HG03060 (cell line): ENCODE measurements around the gene KRI1.
"Not testable (repeated sequence)": the region's sequence is repeated elsewhere in the genome, so short reads cannot be mapped to it uniquely, and the experiment has no call there.

Experiments used
- ATAC-seq: cut with Tn5 transposase; IDR thresholded peaks from one replicate; pipeline ENCODE4 v1.9.1; 2021; ENCODE audit warnings: low read depth, moderate number of reproducible peaks; ENCODE audit not compliant: unreplicated experiment

KRI1 gene

DNA sequence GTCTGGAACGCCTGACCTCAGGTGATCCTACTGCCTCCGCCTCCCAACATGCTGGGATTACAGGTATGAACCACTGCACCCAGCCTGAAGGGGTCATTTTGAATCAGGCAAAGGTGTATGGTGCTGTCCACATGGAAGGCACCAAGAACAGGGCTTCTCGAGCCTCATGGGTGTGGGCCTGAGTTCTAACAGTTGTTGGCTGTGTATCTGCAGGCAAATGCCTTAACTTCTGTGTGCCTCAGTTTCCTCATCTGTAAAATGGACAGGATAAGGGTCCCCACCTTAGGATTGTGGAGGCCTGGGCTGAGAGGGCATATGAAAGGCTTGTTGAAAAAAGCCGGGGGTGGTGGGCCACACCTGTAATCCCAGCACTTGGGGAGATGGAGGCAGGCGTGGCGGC lies 12.1 kb upstream of the KRI1 start:
- no peak for ATAC-seq

DNA sequence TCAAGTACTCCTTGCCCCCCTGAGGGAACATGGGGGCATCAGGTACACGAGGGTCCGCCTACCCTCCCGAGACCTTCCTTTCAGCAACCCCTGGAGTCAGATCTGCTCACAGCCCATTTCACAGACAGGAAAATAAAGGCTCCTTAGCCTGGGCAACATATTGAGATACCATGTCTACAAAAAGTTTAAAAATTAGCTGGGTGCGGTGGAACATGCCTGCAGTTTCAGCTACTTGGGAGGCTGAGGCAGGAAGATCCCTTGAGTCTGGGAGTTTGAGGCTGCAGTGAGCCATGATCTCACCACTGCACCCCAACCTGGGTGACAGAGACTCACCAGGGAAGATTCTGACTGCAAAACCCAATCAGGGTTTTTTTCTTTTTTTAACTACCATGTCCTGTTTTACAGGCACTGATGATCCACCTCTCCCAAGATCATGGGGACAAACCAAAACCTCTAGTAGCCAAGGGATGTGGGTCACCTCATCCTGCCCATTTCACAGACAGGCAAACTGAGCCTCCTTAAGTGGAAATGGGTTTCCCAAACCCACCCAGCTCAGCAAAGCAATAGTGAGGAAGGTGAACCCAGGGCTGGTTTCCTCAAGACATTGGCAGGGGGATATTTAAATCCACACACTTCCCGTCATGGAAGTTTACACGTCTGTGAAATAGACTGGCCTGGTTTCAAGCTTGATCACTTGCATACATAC lies 9.4 kb upstream of the KRI1 start:
- no peak for ATAC-seq

DNA sequence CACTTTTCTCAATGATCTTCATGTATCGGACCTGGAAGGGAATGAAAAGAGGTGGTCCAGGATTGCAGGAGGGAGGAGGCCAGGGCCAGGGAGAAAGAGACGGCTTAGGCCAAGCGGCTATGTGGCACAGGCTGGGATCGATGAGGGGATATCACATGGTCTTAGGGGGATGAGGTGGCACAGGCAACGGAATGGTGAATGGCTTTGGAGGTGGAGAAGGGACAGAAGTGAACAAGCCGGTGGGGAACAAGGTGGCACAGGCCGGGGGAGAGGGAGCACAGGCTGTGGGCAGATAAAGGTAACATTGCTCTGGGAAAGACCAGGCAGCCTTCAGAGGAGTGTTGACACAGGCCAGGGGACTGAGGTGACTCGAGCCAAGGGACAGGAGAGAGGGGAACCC lies 8.7 kb upstream of the KRI1 start:
- ATAC-seq = no peak

DNA sequence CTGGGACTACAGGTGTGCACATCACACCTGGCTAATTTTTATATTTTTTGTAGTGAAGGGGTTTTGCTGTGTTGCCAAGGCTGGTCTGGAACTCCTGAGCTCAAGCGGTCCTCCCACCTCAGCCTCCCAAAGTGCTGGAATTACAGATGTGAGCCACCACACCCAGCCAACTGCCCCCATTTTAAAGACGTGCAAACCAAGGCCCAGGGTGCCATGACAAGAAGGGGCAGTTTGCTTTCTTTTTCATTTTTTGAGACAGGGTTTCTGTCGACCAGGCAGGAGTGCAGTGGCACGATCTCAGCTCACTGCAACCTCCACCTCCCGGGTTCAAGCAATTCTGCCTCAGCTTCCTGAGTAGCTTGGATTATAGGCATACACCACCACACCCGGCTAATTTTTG lies 8.0 kb upstream of the KRI1 start:
- ATAC-seq = not testable (repeated sequence)

DNA sequence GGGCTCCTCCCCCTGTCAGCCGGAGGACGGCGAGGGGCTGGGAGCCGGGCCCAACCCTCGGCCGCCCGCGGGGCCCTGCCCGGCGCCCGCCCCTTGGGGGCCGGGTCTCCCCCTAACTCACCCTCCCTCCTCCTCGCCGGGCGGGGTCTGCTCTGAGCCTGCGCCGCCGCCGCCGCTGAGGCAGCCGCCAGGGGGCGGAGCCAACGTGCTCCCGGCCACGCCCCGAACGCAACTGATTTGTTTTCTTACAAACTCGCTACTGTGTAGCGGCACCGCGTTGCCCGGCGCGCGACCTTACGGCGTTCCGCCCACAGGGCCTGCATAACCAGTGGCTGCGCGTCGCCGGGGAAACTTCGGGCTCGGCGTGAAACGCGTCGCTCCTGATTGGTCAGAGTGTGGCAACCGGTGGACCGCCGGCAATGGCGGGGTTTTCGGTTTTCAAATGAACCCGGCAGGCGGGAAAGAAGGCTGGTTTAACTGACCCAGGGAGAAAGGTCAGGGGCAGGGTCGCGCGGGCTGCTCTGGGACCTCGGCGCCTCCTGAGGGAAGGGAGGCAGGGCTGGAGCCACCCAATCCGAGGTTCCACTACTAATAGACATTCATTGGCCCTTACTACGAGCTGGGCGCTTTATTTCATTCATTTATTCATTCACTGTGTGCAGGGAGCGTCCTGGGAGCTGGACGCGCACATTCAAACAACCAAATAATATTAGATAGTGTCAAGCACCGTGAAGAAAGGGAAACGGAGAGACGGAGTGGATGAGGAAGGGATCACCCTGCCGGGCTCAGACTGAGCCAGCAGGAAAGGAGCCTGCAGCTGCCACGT lies 3.2 kb upstream of the KRI1 start, which contains the start of gene CDKN2D:
TSS of gene CDKN2D (minus strand) at position 154 of the 826 bp plus-strand sequence. CDS start 326 bp downstream, outside the sequence.
- ATAC-seq = peak; percentile 63

DNA sequence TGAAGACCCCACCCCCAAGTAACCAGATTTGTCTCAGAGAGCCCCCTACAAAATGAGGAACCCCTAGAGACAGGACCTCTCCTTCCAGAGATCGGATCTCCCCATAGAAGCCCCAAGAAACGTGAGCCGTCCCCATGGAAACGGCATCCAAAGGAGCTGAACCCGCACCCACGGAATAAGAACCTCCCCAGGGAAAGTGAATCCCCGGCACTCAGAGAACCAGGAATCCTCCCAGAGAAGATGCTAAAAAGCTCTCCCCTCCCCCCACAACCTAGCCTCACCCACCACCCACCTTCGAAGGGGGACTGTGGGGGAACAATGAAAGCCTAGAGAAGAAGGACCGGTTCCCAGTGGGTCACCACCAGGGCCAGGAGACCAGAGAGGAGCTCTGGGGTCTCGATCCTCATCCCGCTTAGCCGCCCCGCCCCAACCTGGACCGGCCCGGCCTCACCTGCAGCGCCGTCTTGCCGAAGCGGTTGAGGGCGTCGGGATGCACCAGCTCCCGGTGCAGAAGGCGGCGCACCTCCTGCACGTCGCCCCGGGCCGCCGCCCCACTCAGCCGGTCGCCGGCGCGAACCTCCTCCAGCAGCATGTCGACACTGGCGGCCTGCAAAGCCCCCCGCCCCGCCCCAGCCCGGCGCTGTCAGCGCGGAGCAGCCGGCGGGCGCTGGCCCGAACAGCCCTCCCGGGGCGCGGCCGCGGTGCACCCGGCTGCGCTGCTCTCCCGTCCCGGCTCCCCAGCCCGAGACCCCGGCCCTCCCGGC lies 2.4 kb upstream of the KRI1 start:
- ATAC-seq = no peak

DNA sequence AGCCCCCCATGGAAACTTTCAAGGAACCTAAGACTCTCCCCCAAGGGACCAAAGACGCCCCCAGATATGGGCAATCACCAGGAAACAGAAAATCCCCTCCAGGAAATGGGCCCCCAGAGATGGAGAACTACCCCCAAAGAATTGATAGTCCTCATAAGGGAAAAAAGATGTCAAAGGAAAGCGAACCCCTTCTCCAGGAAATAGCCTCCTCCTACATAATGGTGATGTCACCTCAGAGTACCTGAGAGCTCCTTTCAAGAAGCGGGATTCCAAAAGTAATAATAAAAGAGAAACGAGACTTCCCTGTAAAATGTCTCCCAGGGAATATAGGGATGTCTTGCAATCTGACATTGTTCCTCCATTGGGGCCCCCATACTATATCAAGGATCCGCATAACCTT lies 1.8 kb upstream of the KRI1 start:
- no peak for ATAC-seq

DNA sequence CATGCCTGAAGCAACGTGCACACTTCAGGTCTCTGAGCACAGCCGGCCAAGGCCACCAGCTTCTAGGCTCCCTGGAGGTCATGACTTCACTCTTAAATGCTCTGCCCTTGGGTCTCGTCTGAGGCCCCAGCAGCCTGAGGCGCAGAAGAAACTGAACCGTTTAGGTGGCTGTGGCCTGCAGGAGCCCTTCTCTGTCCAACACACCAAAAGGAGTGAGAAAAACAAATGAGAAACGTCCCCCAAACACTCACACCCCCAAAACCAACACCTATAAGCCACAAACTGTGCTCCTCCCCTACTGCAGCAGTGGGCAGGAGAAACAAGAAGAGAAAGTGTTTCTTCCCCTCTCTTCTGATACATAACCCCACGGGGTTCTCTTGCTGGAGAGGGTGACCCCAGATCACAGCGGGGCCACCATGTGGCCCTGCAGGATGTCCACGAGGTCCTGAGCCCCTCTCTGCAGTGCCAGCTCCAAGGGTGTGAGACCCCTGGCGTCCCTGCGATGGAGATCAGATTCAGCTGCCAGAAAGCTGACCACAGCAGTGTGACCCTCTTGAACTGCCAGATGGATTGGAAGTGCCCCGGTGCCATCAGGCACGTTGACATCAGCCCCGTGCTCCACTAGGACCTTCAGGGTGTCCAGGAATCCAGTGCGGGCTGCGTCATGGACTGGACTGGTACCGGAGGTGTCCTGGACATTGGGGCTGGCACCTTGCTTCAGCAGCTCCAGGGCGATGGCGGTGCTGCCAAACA lies 1.0 kb upstream of the KRI1 start:
- ATAC-seq = no peak

DNA sequence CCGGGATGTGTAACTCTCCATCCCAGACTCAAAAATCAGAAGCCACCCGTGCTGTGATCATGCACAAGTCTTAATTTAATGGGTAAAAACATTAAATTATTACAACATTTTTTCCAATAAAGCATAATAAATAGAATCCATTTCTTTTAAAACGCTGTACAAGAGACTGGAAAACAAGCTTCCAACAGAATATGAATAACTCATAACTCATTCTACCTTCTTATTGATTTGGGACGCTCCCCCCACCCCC lies 523 bp upstream of the KRI1 start:
- ATAC-seq = no peak

DNA sequence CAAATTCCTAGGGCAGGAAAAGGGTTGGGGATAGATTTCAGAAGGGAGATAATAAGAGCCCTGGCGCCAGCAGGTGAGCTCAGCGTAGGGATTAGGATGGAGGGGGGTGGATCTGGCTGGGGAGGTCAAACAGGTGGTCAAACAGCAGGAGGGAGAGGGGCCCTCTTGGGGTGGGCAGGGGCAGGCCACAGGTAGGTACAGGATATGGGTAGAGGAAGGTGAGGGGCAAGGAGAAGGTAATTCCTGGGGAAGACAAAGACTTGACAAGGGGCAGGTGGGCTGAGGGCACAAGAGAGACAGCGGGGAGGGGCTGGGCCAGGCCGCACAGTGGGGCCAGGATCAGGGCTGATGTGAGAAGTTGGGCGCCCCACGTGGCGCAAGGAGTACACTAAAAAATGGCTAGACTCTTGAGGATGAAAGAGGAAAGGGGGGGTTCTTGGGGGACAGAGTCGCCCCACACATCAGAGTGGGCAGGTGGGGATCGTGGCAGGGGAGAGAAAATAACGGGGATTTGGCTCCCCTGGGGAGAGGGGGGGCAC lies 713 bp downstream of the KRI1 start:
- no peak for ATAC-seq

DNA sequence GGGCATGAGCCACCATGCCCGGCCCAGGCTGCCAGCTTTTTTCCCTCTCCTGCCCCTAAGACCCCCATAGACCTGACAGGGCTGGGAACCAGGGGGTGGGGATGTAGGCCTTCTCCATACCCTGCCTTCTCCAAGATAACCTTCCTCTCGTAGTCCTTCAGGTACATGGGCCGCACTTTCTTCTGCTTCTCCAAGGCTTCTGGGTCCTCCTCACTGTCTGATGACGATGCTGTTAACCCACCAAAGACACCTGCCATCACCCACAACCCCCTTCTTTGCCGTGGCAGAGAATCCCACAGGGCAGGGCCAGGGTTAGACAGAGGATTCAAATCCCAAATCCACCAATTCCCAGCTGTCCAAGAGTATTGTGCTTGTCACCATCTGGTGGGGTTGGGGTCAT lies 3.2 kb downstream of the KRI1 start:
- ATAC-seq = no peak

DNA sequence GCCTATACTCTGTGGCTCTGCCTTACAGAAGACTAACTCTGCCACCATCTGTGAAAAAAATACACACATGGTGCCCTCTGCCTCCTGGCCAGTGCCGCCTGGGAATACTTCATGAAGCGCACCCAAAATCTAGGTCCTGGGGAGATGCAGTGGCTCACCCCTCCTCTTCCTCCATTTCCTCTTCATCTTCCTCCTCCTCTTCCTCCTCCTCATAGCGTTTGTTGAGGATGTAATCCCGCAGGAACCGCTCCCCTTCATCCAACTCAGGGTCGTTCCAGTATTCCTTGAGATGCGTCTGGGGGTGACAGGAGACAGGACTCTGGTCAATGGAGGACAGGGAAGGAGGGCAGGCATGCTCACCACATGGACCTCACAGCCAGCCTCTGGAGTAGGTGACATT lies 5.7 kb downstream of the KRI1 start:
- ATAC-seq = no peak

DNA sequence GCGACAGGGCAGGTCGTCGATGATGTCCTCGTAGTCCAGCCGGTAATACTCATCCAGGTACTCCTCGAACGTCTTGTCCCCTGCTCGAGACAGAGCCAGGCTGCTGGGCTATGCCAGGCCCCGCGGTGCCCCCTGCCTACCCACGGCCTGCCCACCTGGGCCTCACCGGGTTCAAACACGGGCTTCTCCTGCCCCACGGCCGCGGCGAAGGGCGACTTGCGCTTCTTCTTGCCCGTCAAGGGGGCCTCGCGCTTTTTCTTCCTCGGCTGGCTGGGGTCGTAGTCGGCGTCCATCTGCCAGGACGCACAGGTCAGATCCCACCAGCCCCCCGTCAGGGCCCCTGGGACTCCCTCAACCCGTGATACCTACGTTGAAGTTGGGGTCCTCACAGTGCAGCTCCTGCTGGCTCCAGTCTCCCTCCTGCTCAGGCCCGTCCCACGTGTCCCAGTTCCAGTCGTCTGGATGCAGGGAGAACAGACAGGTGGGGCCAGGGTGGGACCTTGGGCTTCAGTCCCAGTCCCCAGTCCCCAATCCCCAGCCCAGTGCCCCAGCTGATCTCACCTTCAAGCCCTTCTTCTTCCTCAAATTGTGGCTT lies 8.1 kb downstream of the KRI1 start:
- no peak for ATAC-seq

DNA sequence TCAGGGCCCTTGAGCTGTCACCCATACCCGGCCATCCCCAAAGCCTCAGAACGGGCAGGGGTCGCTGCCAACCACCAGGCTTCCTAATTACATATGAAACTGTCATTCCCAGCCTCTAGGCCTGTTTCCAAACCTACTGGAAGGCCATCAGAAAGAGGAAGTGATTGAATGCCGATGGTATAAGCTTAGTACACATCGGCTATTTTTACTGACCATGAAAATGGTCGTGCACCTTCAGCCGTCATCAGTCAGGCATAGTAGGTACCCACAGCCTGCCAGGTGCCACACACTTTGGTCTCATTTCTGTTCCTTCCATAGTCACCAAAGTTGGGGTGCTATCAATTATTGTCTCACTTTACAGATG lies 10.2 kb downstream of the KRI1 start:
- no peak for ATAC-seq

DNA sequence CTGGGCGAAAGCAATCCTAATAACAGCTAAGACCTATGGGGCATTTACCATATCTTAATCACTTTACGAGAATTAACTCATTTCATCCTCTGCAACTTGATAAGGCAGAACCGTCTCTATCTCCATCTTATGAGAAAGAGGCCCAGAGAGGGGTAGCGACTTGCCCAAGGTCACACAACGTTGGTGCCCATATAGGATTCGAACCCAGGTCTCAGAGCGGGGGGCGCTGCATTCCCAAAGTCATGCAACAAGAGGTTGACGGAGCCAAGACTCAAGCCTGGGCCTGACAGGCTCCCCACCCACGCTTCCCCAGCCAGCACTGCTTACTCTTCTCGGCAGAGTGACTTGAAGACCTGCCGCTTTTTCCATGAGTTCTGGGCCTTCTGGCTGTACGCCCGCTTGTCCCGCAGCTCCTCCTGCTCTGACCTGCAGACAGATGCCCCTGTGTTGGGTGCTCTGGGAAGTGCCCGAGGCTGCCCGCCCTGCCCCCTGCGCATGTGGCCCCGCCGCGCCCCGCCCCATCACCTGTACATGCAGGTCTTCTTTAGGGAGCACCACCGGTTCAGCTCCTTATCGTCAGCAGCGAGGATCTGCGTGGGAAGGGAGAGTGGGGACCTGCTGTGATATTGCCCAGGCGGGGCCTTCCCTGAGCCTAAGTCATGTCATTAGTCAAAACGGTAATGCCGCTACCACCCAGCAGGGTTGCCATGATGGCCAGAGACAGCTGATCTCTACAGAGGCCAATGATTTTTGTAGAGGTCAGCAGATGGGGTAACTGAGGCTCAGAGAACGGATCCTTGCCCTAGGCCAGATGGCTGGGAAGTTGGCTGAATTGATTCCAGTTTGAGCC lies 10.8 kb downstream of the KRI1 start:
- no peak for ATAC-seq

DNA sequence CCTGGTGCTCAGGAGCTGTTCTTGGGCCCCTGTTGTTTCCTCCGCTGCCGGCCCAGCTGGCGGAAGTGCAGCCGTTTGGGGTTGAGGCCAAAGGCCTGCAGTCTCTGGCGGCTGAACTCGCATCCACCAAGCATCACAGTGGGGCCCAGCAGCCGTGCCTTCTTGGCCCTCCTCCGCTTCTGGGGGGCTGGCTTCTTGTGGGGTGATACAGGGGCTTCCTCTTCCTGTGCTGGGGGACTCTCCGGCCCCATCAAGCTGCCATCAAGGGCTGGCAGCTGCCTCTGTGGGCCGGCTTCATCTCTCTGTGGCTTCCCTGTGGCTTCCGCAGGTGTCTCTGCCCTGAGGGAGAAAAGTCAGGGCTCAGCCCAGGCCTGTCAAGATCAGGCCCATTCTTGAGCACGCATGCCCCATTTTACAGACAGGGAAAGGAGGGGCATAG lies 11.8 kb downstream of the KRI1 start:
- no peak for ATAC-seq

DNA sequence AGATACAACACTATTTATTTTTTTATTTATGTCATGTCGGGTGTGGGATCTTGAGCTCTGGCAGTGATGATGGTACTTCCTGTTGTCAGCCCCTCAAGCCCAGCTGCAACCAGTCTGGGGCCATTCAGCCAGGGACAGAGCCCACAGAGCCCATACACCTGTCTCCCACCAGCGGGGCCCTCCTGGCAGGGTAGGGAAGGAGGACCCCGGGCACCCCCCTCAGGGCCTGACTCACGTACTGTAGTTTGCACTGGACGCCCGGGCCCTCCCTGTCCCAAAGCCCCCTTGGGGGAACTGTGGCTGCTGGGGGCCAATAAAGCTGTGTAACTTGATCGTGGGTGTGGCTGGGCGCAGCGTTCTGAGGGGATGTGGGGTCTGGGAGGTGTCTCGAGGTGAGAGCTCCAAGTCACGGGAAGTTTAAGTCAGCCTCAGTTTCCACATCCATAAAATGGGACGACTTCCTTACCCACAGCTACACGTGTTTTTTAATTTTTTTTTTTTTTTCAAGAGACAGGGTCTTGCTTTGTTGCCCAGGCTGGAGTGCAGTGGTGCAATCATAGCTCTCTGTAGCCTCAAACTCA lies 12.6 kb downstream of the KRI1 start:
- no peak for ATAC-seq

DNA sequence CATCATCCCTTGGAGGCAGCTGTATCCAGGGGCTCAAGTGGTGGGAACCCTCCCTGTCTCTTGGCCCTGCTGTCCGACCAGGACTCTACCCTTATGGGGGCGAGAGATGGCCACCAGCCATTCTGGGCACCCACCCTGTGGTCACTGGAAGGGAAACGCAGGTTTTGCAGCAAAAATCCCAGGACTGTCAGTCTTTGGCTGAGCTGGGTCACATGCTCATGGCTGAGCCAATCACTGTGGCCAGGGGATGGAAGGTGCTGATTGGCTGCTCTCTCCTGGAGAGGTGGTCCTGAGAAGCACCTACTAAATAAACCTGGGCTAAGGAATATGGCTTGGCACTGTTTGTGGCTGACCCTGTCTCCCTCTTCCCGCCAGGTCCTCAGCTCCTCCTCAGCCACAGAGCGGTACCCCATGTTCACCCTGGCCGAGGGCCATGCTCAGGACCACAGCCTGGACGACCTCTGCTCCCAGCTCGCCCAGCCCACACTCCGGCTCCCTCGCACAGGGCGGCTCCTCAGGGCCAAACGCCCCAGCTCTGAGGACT lies 13.2 kb downstream of the KRI1 start:
- no peak for ATAC-seq
